Forelimb muscle (tissue), 1 donor: ENCODE results near the gene LONRF2. TPM values are rescaled to one million over a fixed set of nuclear protein-coding genes. Genes with fewer than 3 reads are reported as not detected.

Experiments used
- DNase-seq: peaks from one replicate; pipeline ENCODE4 v3.0.0-alpha.2; 2013; ENCODE audit warnings: low read depth
- polyA plus RNA-seq: library from polyadenylated mRNA; unstranded; fragments of 120-200 nt; gene quantifications from one replicate; pipeline ENCODE4 v1.2.1, GENCODE V29; 2013; ENCODE audit not compliant: insufficient read length

LONRF2 gene
- polyA plus RNA-seq, 1 donor, result 1.5 TPM

DNA sequence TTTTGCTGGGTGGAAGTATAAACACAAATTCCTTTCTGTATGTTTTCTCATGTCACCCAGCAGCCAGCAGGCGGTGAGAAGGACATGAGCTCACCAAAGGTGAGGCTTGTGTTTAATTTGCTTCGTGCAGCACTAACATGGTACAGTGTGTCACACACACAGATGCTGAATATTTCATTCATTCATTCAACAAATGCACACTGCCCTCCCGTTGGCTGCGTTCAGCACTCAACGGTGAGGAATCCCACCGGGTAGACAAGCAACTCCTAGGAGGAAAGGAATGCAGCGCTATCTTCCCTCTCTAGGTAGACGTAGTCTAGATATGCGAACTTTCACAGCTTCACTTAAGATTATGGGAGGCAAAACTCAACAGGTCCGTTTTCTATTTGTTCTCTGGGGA, 85.1 kb downstream of the LONRF2 start:
- DNase-seq, result no peak

DNA sequence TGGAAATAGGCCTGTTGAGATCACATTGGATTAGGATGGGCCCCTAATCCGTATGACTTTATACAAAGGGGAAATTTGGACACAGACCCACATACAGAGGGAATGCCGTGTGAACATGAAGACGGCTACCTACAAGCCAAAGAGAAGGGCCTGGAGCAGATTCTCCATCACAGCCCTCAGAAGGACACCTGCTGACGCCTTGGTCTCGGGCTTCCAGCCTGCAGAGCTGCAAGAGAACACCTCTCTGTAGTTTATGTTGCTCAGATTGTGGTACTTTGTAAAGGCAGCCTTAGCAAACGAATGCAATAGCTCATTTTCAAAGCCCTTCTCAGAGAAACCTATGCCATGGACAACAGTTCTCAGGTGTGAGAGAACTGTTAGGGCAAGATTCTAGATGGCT, 86.1 kb downstream of the LONRF2 start:
- DNase-seq, result no peak

DNA sequence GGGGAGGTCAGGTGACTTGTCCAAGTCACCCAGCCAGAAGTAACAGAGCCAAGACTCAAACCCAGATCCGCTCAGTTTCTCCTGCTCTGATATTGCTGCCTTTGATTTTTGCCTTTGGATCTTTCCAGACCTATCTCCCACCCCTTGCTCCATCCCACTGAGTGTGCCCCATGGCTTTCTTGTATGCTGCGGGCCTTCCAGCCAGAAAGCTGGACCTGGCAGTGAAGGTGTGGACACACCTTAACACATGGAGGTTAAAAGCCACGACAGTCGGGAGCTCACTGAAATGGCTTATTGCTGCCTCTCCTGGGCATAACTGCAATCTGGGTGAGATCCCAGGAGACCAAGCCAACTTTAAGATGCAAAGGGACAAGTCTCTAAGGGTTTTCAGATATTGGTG, 86.7 kb downstream of the LONRF2 start:
- DNase-seq, result no peak

DNA sequence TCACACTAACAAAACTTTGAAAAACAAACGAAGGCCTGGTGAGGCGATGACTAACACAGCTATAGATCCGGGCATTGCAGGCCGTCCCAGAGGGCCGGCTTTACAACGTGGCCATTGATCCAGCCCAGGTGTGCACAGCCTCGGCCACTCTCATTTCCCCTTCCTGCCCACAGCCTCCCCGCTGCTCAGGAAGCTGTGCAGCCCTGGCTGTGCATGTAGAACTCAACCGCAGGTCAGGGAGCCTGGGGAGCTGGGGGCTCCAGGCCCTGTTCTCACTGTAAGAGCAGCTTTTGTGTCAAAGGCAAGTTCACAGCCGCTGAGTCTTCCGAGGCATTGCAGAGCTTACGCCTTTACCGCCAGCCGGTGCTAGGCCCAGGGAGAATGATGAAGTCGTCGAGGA, 87.2 kb downstream of the LONRF2 start:
- no peak for DNase-seq

DNA sequence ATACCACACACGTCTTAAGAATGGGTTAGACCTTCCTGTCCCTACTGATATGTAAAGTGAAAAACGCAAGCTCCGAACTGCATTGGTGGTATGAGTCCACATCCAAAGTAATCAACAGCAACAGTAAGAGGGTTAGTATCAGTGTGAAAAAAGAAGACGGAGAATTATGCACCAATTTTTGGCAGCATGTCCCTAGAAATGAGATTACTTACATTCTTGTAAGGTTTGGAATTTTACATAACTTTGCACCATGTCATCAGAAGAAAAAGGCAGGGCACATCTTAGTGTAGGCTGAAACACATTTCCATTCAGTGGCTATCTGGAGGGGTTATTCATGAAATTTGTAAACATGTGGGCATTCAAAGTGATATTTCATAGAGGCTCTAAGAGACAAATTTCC, 88.2 kb downstream of the LONRF2 start:
- DNase-seq, result no peak

DNA sequence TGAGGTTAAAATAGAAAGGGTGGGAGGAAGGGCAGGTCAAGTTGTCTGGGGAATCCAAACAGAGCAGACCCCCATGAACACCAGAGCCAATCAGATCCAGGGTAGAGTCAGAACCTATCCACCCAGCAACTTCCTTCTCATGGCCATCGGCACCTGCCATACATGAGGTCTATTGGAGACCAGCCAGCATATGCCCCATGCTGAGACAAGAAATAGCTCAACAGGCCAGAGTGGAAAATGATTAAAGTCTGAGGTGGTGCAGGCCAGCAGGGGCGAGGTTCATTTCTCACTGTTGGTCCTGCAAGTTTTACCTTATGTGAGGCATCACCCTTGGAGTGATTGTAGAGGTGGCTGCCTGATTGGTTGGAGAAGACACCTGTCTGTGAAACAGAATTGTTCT, 89.2 kb downstream of the LONRF2 start:
- DNase-seq, result no peak

DNA sequence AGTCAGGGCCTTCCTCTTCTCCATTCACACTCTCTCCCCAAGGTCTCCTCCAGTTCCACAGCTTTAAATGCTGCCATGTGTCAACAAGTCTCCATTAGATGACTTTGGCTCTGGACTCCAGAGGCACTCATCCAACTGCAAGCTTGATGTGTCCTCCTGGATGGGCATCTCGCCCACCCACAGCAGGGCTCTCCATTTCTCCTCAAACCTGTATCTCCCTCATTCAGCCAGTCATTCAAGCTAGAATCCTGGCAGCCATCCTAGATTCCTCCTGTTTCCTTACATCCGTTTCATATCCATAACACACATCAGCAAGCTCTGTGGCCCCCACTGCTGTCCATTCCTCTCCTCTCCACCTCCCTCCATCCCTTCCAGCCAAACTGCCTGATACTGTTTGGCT, 91.5 kb downstream of the LONRF2 start:
- no peak for DNase-seq

DNA sequence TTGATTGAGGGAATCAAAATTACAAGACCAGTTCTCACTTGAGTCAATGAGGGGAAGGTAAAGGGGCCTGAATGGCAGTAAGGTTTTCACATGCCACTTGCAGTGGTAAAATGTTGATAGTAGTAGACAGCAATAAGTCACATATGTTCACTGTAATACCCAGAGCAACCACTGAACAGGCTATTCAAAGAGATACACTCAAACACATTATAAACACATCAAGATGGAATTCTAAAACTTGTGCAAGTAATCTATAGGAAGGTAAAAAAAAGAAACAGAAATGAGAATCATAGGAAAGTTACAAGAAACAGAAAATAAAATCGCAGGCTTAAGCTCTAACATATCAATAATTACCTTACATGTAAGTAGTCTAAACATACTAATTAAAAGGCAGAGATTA, 93.3 kb downstream of the LONRF2 start:
- no peak for DNase-seq

DNA sequence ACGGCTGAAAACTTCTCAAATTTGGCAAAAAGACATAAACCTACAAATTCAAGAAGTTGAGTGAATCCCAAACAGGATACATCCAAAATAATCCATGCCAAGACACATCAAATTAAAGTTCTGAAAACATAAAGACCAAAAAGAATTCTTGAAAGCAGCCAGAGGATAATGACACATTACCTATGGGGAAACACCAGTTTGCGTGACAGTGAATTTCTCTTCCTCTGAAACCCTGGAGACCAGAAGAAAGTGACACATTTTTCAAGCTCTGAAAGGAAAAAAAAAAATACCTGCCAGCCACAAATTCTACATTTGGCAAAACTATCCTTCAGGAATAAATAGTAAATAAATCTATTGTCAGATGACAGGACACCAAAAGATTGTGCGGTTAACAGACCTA, 93.9 kb downstream of the LONRF2 start:
- DNase-seq, result no peak

DNA sequence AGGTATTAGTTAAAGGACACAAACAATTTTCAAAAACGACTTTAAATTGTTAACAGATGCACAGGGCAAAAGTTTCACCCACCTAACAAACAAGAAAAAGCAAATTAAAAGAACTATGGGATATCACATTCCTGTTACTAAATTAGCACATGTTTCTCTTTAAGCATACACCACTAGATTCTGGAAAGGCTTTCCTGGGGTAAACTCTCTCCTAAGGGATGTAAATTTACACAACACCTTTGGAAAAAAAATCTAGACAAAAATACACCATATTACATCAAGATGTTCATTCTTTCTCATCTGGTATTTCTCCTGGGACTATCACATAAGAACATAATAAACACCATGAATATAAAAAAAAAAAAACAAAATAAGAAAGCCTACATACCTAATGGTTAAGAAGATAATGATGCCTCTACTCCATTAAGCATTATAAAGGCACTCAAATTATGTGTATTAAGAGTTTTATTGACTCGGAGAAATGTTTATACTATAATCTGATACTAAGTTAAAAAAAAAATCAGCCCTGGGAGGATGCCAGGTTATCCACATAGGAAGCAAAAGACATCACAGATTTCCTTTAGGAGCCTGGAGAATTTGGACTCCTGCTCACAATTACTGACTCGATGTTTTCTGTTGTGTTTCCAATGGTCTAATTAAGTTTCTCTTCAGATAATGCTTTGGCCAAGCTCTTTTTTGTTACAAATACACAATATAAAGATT, 97.2 kb downstream of the LONRF2 start:
- no peak for DNase-seq

DNA sequence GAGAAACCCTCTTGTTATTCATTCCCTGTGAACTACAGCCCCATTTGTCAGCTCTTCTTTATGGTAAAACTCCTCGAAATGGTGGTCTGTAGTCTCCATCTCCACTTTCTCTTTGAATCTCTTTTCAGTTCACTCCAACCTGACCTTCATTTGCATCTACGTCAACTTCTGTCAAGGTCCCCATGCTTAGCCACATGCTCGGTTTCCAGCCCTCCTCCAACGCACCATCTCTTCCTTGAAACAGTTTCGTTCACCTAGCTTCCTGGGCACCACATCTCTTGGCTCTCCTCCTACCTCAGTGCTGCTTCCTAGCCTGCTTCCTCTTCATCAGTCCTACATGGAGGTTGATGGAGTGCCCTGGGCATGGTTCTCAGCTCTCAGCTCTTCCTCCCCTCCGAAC, 98.8 kb downstream of the LONRF2 start:
- no peak for DNase-seq

Other genes starting within 250 kb of the LONRF2 start
- gene AFF3, start 179.9 kb downstream of the LONRF2 start, polyA plus RNA-seq, result 3.5 TPM
- gene CHST10, start 95.2 kb upstream of the LONRF2 start, polyA plus RNA-seq, result 11.0 TPM
- gene NMS, start 148.0 kb upstream of the LONRF2 start, polyA plus RNA-seq, result not detected
- 34.3 TPM for gene PDCL3, start 240.5 kb upstream of the LONRF2 start, polyA plus RNA-seq